Activated CD4-positive, alpha-beta T cell treated with anti-CD3 and anti-CD28 coated beads, Interleukin-2, amount 10 ng/mL, durations not matched to agents 24 days and 14 days (primary cell): ENCODE measurements around the gene SVOP. TPM values are rescaled to one million over a fixed set of nuclear protein-coding genes. Genes with fewer than 3 reads are reported as not detected.

Experiments
- DNase-seq: peaks from one replicate; pipeline ENCODE4 v3.0.0; 2022
- H3K27ac Mint-ChIP-seq: one replicate; pipeline ENCODE4 v1.8.0; 2022; ENCODE audit warnings: mild to moderate bottlenecking, mixed read lengths
- H3K27me3 Mint-ChIP-seq: one replicate; pipeline ENCODE4 v1.8.0; 2022; ENCODE audit warnings: mixed read lengths
- H3K36me3 Mint-ChIP-seq: one replicate; pipeline ENCODE4 v1.8.0; 2022; ENCODE audit warnings: low read depth, mild to moderate bottlenecking, mixed read lengths
- H3K4me1 Mint-ChIP-seq: one replicate; pipeline ENCODE4 v1.8.0; 2021; ENCODE audit warnings: mixed read lengths
- H3K4me3 Mint-ChIP-seq: one replicate; pipeline ENCODE4 v1.8.0; 2022; ENCODE audit warnings: mild to moderate bottlenecking, moderate library complexity, mixed read lengths
- H3K9me3 Mint-ChIP-seq: one replicate; pipeline ENCODE4 v1.8.0; 2021; ENCODE audit warnings: mixed read lengths
- intact Hi-C: fragments of 100-400 bp; cut with micrococcal nuclease; formaldehyde crosslinking; loops from one replicate; pipeline ENCODE4 v1.15.1; 2023
- total RNA-seq: library from RNA; stranded (reverse); gene quantifications from 2 replicates; pipeline ENCODE4 v1.2.3, GENCODE V29; 2022

The SVOP gene
- total RNA-seq, 1 donor from 2014 or later, result not detected

DNA sequence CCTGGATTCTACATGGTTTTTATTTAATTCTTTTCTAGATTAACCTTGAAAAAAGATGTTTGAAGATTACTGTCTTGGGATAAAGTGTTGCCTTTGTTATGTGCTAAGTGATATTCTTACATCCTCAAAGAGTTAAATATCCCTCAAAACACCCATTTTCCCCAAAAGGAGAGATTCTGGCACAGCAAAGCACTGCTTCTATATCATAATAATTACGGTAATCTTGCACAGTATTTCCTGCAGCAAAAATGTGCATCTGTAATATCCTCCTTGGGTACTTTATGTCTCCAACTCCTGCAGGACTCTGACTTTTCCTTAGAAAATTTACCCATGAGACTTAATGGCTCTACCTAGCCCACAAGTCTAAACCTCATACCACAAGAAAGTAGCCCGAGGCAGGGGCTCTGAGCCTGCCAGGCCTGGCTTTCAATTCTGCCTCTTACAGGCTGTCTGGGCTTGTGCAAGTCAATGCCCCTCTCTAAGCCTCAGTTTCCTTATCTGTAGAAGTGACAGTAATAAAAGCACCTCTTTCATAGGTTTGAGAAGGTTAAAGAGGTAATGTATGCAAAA is 45.8 kb downstream of the SVOP start:
- Mint-ChIP-seq H3K27ac (no peak overlapping the region), H3K27me3 (peaks cover 1% of the 10 kb centered on the region), H3K4me3 (no peak overlapping the region), H3K9me3 (no peaks in the 10 kb centered on the region), H3K4me1 (no peaks in the 10 kb centered on the region), H3K36me3 (no peaks in the 10 kb centered on the region)
- no peak for DNase-seq
- intact Hi-C loops, result no loop called here

DNA sequence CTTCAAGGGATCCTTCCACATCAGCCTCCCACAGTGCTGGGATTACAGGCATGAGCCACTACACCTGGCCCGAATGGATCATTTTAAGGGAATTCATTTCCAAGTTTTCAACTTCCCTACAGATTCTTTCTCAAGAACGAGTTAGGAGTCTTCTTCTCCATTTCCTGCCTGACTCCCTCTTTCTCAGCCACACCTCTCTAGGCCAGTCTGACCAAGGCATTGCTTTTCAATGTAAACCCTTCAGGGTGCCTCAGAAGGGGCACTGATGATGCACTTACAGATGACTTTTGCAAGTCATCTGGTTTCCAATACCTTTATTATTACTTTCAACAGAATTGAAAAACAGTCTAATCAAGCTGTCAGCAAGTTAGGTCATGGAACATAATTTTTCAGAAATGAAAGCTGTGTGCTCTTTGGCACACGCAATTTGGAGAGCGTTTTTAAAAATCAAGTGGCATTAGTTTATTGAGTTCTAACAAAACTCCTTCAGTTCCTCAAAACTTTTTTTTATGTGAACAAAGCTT is 47.2 kb downstream of the SVOP start:
- H3K27ac Mint-ChIP-seq, result no peak overlapping the region
- no peak overlapping the region for H3K4me3 Mint-ChIP-seq
- no peaks in the 10 kb centered on the region for H3K4me1 Mint-ChIP-seq
- H3K27me3 Mint-ChIP-seq, result peaks cover 1% of the 10 kb centered on the region
- no peaks in the 10 kb centered on the region for H3K9me3 Mint-ChIP-seq
- no peaks in the 10 kb centered on the region for H3K36me3 Mint-ChIP-seq
- intact Hi-C loops, result no loop called here
- no peak for DNase-seq

DNA sequence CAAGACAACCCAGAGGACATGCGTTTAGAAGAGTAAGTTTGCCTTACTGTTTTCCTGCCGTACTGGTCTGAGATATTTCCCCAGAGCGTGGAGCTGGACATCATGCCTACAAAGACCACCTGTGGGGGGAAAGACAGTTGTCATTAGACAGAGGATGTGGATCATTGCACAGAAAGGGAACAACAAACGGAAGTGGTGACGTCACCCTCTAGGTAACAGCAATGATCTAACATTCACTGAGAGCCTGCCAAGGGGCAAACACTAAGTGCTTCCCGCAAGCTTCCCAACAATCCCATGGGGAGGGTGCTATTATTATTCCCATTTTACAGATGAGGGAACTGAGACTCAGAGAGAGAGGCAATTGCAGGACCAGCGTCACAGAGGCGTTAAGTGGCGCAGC is 48.5 kb downstream of the SVOP start:
- Mint-ChIP-seq H3K4me3 (no peak overlapping the region), H3K27ac (no peak overlapping the region), H3K9me3 (no peaks in the 10 kb centered on the region), H3K4me1 (no peaks in the 10 kb centered on the region), H3K36me3 (no peaks in the 10 kb centered on the region), H3K27me3 (peaks cover 4% of the 10 kb centered on the region)
- no peak for DNase-seq
- intact Hi-C loops, result no loop called here

DNA sequence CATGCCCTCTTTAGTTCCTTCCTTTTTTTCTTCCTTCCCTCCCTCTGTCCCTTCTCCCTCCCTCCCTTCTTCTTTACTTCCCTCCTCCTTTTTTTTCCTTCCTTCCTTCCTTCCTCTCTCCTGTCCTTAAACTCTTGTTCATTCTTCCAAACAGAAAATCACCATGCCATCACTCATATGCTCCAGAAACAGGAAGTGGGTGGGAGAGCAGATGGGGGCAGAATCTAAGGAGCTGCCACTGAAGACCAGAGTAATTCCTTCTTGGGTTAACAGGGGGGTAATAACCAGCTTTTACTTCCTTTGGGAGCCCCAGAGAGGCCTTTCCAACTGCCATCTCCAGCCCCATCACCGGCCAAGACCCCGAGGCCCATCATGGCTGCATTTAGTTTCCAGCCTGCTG is 51.2 kb downstream of the SVOP start:
- intact Hi-C loops, result no loop called here
- Mint-ChIP-seq H3K36me3 (no peaks in the 10 kb centered on the region), H3K27ac (no peak overlapping the region), H3K4me1 (no peaks in the 10 kb centered on the region), H3K4me3 (no peak overlapping the region), H3K9me3 (no peaks in the 10 kb centered on the region), H3K27me3 (peaks cover 4% of the 10 kb centered on the region)
- no peak for DNase-seq

DNA sequence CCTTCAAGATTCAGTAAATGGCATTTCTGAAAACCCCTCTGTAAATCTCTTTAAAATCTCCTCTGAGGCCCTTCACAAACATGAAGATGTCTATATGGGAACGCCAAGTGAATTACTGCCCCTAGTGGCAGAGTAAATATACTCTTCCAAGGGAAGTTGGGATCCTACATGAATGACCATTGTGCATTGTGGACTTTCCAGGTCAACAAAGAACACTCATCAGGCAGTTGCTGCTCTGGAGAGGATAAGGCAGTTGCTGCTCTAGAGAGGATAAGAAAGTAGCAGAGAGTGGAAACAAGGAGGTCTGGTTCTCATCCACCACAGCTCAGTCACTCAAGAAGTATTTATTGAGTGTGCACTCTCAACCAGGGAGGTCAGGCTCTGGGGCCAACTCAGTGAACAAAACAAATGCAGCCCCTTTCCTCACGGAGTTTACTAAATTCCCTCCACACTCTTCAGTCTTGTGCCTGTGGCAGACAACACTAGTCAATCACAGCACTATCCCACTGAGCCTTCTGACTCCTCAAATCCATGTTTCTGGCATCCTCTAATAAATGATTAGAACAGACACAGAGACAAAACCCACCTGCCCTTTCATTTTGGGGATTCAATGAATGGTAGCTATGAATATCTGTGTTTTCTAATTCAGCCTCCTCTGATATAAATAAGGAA is 52.9 kb downstream of the SVOP start:
- Mint-ChIP-seq H3K9me3 (no peaks in the 10 kb centered on the region), H3K4me3 (no peak overlapping the region), H3K27ac (no peak overlapping the region), H3K36me3 (no peaks in the 10 kb centered on the region), H3K27me3 (peaks cover 3% of the 10 kb centered on the region), H3K4me1 (no peaks in the 10 kb centered on the region)
- DNase-seq, result no peak
- intact Hi-C loops, result no loop called here

DNA sequence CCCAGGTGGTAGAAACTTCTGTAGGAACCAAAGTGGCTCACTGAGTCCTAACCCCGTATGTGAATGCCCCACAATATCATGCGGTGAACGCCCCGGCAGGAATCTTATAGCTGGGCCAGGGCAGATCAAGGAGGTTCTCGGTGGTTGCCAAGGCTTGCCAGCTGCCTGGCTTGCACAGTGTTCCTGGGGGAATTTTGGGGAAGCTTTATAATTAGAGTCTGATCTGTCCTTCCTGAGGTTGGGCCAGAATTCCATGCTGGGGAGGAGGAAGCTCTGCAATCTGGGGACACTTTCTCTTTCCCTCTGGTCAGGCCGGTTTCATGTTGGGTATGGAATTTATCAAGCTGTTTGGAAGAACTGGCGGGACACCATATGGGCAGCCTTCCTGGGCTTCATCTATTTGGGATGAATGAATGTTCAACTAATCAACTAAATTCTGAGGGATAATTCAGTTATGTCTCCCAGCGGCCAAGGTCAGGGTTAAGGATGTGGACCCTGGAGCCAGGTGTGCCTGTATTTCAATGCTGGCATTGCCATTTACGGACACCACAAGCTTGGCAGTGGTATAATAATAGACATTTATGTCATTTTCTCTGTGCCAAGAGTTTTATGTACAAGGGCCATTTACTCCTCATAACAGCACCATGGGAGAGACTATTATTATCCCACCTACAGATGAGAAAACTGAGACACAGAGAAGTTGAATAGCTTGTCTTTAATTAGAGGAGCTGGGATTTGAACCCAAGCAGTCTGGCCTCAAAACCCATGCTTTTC is 54.3 kb downstream of the SVOP start:
- H3K9me3 Mint-ChIP-seq, result no peaks in the 10 kb centered on the region
- H3K4me1 Mint-ChIP-seq, result no peaks in the 10 kb centered on the region
- no peaks in the 10 kb centered on the region for H3K36me3 Mint-ChIP-seq
- intact Hi-C loops, result no loop called here
- no peak overlapping the region for H3K4me3 Mint-ChIP-seq
- no peak for DNase-seq
- no peak overlapping the region for H3K27ac Mint-ChIP-seq
- peaks cover 4% of the 10 kb centered on the region for H3K27me3 Mint-ChIP-seq

DNA sequence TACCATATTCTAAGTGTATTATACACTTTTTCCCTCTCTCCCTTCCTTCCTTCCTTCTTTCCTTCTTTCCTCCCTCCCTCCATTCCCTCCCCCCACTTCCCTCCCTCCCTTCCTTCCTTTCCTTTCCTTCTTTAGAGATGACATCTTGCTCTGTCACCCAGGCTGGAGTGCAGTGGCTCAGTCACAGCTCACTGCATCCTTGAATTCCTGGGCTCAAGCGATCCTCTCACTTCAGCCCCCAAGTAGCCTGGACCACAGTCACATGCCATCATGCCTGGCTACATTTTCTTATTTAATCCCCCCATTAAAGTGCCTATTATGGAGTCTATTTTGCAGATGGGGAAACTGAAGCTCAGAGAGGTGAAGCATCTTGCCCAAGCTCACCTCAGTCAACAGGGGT is 55.0 kb downstream of the SVOP start:
- intact Hi-C loops, result no loop called here
- H3K27me3 Mint-ChIP-seq, result peaks cover 4% of the 10 kb centered on the region
- no peak overlapping the region for H3K27ac Mint-ChIP-seq
- no peaks in the 10 kb centered on the region for H3K36me3 Mint-ChIP-seq
- no peaks in the 10 kb centered on the region for H3K4me1 Mint-ChIP-seq
- H3K4me3 Mint-ChIP-seq, result no peak overlapping the region
- H3K9me3 Mint-ChIP-seq, result no peaks in the 10 kb centered on the region
- DNase-seq, result no peak

DNA sequence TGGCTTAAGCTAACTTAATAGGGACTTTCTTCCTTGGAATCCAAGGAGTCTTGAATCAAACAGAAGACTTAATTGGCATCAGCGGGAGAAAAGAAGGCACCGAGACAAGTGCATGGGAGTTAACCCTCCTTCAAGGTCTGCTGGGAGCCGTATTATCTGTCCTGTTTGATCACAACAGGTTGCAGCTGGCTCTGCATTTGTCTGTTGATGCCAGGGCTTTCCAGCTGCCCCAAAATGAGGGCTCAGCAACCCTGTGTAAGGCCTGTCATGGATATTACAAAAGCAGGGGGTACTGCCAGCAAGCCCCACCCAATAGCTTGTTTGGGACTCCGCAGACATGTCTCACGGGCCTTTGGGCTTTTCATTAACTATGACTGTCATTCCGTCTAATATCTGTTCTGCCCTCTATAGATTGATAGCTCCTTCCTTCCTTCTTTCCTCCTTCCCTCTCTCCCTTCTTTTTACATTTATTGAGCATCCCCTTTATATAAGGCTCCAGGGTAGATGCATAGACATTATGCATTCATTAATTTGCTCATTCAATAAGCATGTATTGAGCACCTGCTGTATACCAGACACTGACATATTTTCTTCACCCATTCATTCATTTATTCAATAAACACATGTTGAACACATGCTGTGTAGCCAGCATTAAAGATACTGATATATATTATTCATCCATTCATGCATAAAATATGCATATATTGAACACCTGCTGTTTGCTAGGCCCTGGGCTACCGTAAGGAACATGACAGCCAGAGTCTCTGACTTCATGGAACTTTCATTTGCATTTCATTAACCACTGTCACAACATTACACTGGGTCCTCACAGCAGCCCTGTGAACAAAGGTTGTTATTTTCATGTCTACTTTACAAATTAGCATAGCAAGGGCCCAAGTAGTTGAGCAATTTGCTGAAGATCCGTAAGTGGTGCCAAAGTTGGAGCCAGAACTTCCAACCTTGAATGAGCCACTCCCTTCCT is 56.2 kb downstream of the SVOP start:
- Mint-ChIP-seq H3K4me1 (no peaks in the 10 kb centered on the region), H3K4me3 (no peak overlapping the region), H3K27me3 (peaks cover 4% of the 10 kb centered on the region), H3K9me3 (no peaks in the 10 kb centered on the region), H3K36me3 (no peaks in the 10 kb centered on the region), H3K27ac (no peak overlapping the region)
- intact Hi-C loops, result no loop called here
- DNase-seq, result no peak

DNA sequence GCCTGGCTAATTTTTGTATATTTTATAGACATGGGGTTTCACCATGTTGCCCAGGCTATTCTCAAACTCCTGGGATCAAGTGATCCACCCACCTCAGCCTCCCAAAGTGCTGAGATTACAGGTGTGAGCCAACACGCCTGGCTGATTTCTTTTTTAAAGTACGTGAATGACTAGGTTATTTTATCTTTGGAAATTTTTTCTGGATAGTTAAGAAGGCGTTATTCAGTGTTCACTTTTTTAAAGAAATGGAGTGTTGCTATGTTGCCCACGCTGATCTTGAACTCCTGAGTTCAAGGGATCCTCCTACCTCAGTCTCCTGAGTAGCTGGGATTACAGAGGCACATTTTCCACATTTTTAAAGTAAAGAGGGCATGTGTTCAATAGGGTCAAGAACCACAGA is 58.6 kb downstream of the SVOP start:
- Mint-ChIP-seq H3K4me1 (no peaks in the 10 kb centered on the region), H3K9me3 (no peaks in the 10 kb centered on the region), H3K36me3 (no peaks in the 10 kb centered on the region), H3K27me3 (peaks cover 1% of the 10 kb centered on the region), H3K27ac (no peak overlapping the region), H3K4me3 (no peak overlapping the region)
- no peak for DNase-seq
- intact Hi-C loops, result no loop called here

DNA sequence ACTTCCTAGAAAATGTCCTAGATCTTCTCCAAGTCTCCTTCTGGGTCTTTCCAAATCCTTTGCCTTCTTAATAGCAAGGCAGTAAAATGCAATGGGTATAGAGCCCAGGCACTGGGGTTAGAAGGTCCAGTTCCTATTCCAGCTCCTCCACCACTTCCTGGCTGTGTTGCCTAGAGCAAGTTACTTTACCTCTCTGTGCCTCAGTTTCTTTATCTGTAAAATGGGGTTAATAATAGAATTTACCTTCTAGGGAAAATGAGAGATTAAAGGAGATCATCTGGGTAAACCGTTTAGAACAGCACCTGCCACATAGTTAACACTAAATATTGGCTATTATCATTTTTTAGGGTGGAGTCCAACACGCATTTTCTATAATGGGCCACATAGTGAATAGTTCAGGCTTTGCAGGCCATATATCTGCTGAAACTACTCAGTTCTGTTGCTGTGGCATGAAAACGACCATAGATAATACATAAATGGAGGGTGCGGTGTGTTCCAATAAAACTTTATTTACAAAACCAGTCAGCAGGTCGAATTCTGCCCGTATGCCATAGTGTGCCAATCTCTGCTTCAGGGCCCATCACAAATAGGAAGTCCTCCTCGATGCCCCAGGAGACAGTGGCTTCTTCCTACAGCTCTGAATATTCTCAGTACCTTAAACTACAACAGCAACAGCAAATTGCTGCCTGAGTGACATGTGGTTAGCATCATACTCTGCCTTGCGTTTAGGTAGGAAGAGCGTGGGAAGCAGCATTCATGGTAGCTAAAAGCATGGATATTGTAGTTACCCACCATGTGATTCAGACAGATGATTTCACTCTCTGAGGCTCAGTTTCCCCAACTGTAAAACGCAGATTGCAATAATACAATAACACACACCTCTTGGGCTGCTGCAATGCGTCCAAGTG is 60.9 kb downstream of the SVOP start:
- H3K4me3 Mint-ChIP-seq, result no peak overlapping the region
- no peaks in the 10 kb centered on the region for H3K36me3 Mint-ChIP-seq
- no peaks in the 10 kb centered on the region for H3K4me1 Mint-ChIP-seq
- H3K9me3 Mint-ChIP-seq, result no peaks in the 10 kb centered on the region
- H3K27ac Mint-ChIP-seq, result no peak overlapping the region
- peaks cover 3% of the 10 kb centered on the region for H3K27me3 Mint-ChIP-seq
- no peak for DNase-seq
- intact Hi-C loops, result loop anchor here (10.0 kb wide), 1 partner anchor 135 kb away; no protein-coding TSS in a partner anchor

DNA sequence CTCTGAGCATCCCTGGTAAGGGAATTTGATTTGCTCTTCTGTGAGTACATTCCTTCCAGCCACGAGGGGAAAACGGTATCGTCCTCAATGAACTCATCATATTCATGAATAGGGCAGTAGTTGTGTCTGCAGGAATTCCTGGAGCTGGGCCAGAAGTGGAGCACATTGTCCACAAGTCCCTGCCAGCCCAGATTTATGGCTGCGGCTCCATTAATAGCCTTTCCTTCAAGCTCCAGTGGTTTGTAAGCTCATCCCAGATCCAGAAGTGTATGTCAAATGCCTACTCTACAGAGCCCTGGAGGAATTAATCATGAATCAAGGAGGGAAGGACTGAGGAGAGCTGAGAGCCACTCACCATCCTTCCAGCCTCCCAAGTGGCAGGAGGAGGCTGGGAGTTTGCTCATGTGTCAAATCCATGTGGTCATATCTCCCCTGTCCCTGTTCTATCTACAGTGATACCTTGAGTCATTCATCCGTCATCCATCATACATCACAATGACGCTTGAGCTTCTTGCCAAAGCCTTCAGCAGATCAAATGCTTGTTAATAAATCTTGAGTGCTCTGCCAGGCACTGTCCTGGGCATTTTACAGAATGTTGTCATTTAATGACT is 65.5 kb downstream of the SVOP start:
- no peak for DNase-seq
- Mint-ChIP-seq H3K27me3 (peaks cover 6% of the 10 kb centered on the region), H3K4me1 (no peaks in the 10 kb centered on the region), H3K9me3 (no peaks in the 10 kb centered on the region), H3K4me3 (no peak overlapping the region), H3K27ac (no peak overlapping the region), H3K36me3 (no peaks in the 10 kb centered on the region)
- intact Hi-C loops, result loop anchor here (10.0 kb wide), 1 partner anchor 131 kb away; no protein-coding TSS in a partner anchor

DNA sequence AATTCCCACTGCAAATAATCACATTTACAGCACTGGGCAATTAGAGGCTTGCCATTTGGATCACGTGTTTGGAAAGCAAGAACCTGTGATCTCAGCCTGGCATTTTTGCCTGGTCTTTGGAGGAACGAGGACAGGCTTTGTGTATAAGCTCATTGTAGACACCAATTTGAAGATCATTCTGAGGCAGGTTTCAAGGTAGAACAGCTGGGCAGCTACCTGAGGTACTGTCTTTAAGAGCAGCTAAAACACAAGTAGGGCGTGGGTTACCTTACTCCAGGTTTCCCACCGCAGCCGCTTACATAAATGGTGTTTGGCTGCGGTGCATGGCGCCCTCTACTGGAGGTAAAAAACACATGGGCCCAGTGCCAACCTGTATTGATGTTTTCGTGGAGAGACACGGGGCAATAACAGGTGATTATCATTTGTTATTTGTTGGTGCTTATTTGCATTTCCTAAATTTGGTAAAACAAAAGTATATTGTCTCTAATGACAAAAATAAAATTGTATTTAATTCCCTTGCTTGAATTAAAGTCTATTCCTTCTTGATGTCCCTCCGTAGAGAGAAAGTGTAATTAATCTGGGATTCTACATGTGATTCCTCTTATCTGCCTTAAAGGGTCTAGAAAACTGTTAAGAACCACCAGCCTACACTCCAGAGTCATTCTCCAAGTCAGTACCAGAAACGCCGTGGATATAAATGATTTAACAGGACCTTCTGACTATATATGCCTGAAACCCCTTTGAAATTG is 69.7 kb downstream of the SVOP start:
- DNase-seq, result peak; percentile 90
- no peaks in the 10 kb centered on the region for H3K4me1 Mint-ChIP-seq
- H3K27me3 Mint-ChIP-seq, result peaks cover 14% of the 10 kb centered on the region
- intact Hi-C loops, result loop anchor here (1.0 to 10.0 kb wide), 5 partner anchors 67 to 389 kb away; partner anchors contain the start of genes ALKBH2, ISCU and SART3
- no peaks in the 10 kb centered on the region for H3K36me3 Mint-ChIP-seq
- H3K27ac Mint-ChIP-seq, result no peak overlapping the region
- no peak overlapping the region for H3K4me3 Mint-ChIP-seq
- no peaks in the 10 kb centered on the region for H3K9me3 Mint-ChIP-seq
